ENCODE results near the gene RNF7.
"Not testable (repeated sequence)": the region's sequence is repeated elsewhere in the genome, so short reads cannot be mapped to it uniquely, and the experiment has no call there.

The RNF7 gene

GRCh38 chr3:141783632-141784031, 45.5 kb downstream of the RNF7 start:
- no peak for DNase-seq

GRCh38 chr3:141784096-141784495, 46.0 kb downstream of the RNF7 start:
- DNase-seq: no peak

- no peak for DNase-seq
These were observed 46.4 kb downstream of the RNF7 start for GRCh38 chr3:141784531-141784930.

GRCh38 chr3:141788149-141788548, 50.1 kb downstream of the RNF7 start:
- no peak for DNase-seq

GRCh38 chr3:141788750-141789149, 50.7 kb downstream of the RNF7 start:
- not testable (repeated sequence) for DNase-seq

GRCh38 chr3:141789281-141789680, 51.2 kb downstream of the RNF7 start:
- DNase-seq: no peak

GRCh38 chr3:141790171-141790570, 52.1 kb downstream of the RNF7 start:
- DNase-seq: no peak

GRCh38 chr3:141792495-141792894, 54.4 kb downstream of the RNF7 start:
- no peak for DNase-seq

GRCh38 chr3:141793476-141794260, 55.6 kb downstream of the RNF7 start:
- DNase-seq: no peak

GRCh38 chr3:141795276-141795675, 57.2 kb downstream of the RNF7 start:
- DNase-seq: no peak

- no peak for DNase-seq
These were observed 57.6 kb downstream of the RNF7 start for GRCh38 chr3:141795741-141796080.

GRCh38 chr3:141796081-141796888, 58.2 kb downstream of the RNF7 start:
- peak; percentile 48 to 70 for DNase-seq

Measured in CD4-positive, alpha-beta T cell treated with Interferon alpha-2 for 1 hour (primary cell).